IPS-NIHi11 (cell line): ENCODE results near the gene RGMA.
"Not testable (repeated sequence)": the region's sequence is repeated elsewhere in the genome, so short reads cannot be mapped to it uniquely, and the experiment has no call there.

Experiments used
- DNase-seq: peaks from one replicate; pipeline ENCODE4 v3.0.0; 2012; ENCODE audit warnings: mixed read lengths, low spot score

RGMA gene

GRCh38 chr15:93066834-93067648 is 22.0 kb downstream of the RGMA start:
- DNase-seq = no peak

DNA sequence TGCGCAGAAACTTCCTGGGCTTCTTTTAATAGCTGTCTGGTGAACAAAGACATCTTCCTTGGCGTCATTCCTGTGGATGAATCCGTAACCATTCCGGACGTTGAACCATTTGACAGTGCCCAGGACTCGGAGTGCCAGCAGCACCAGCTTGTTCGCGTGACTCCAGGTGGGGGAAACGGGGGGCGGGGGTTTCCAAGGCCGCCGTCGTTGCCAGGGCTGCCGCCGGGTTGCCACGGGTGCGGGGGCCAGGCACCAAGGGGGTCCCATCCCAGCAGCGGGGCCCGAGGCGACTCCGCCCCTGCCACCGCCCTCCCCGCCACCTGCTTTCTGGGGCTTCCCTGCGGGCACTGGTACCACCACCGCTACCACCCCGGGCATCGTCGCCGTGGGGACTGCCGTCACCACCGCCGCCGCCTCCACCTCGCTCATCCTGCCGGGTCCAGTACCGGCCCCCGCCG is 22.8 kb downstream of the RGMA start:
- no peak for DNase-seq

DNA sequence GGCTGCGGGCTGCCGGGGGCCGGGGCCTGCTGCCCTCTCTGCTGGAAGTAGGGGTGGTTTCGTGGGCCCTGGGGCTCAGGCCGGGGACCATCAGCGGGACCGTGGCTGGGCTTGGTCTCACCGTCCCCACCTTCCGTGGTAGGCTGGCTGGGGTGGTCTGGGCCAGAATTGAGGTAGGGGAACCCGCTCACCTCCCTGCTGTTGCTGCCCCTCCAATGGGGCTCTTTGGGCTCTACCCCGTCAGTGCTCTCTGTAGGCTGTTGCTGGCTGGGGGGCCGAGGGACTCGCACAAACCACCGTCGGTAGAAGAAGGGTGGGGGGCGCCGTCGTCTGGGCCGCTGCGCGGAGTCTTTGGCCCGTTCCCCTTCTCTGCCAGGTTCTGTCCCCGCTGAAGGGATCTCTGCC is 23.4 kb downstream of the RGMA start:
- no peak for DNase-seq

DNA sequence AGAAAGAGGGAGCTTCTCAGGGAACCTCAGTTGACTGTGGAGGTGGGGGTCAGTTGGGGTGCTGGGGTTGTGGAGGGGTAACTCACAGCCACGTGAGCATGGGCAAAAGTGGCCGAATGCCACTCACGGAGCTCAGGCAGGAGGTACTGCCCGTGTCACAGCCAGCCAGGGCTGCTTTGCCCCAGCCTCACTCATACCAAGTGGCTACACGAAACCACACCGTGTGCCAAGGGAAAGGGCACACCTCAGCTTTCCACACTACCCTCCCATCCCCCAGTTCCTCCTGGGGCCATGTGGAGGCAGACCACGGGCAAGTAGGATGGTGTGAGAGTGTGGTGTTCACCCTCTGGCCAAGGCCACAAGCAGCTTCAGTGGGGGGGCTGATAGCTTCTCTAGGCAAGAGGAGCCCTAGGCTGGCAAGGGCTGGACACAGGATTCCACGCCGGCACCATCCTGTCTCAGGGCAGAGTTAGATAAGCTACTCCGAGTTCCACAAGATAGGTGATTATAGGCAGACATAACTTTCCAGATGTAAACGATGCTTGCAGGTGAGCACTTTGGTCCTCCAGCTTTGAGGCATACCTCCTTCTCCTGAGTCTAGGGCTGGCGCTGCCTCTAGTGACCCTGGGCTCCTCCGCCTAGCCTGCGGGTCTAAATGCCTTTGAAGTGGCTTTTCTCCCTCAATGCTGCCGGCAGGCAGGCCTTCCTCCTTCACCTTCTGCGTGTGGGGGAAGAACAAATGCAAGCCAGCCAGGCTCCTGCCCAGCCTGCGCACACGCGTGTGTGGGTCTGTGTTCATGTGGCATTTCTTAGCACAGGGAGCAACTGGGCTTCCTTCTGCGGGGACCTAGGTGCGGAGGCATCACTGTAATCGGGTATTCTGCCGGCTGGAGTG is 25.0 kb downstream of the RGMA start:
- DNase-seq = no peak

DNA sequence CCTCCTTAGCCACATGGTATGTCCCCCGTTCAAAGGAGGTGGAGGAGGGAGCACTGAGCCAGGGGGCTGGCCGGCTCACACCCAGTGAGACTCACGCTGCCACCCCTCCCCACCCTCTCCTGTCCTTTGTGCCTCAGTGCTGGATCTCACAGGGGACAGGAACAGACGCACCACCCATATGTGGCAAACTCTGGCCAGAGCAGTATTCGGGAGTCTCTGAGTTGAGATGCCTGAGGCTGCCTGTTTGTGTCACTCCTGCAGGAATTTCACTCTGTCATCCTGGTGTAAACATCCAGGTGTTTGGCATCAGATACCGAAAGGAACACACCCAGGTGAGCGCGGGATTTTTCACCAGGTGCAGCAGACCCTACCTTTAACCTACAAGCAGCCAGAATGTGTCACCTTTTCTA is 25.7 kb downstream of the RGMA start:
- DNase-seq = no peak

GRCh38 chr15:93062628-93063261 is 26.3 kb downstream of the RGMA start:
- DNase-seq = not testable (repeated sequence)

- DNase-seq = no peak
Observed at GRCh38 chr15:93060336-93061248, 28.4 kb downstream of the RGMA start.

DNA sequence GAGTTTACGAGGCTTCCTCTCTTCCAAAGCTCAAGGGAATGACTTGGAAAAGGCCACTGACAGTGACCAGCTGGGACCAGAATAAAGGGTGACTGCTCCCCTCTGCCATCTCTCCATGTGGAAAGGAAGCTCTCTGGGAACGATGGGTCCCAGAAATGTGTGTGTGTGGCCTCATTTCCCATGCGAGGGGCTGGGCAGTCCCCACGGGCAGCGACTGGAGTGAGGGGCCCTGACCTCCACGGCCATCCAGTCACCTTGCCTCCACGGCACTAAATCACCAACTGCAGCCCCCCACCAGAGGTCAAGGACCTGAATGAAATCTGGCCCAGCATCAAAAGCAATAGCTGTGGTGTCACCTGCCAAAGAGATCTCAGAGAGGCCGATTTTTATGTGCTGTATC is 29.6 kb downstream of the RGMA start:
- no peak for DNase-seq

GRCh38 chr15:93058904-93059427 is 30.0 kb downstream of the RGMA start:
- no peak for DNase-seq

DNA sequence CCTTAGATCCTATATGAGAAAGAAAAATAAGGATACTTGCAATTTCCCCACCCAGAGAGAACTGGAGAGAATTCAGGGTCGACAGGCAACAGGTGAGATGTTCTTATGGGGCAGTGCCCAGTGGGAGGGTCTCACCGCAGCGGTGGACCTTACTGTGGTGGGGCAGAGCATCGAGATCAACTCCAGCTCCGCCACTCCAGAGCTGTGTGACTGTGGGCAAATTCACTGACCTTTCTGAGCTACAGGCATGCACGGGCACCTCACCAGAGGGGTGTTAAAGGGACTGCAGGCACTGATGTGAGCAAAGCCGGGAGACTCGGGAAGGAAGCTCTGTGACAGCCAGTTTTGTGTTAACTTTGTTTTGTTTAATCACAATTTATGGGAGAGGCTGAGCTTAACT is 30.9 kb downstream of the RGMA start:
- DNase-seq = no peak

DNA sequence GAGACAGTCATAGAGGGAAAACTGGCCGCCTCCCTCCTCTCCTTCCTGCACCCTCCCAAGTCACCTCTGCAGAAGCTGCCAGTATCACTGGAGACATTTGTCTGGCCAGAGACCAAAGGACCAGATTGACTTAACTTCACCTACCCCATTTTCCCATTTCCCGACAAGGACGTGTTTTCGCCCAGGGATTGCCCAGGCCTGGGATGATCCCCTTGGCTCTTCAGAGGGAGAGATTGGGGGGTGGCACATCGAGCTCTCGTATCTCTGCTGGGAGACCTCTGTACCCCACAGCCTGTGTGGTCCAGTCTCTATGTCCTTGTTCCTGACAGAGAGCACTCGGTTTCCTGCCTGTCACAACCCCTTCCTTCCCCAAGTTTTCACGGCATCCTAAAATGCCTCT is 31.4 kb downstream of the RGMA start:
- no peak for DNase-seq

- DNase-seq = no peak
Observed at GRCh38 chr15:93056836-93057235, 32.2 kb downstream of the RGMA start.

GRCh38 chr15:93055211-93055610 is 33.8 kb downstream of the RGMA start:
- DNase-seq = no peak

- DNase-seq = no peak
Observed at GRCh38 chr15:93052090-93052879, 36.7 kb downstream of the RGMA start.

DNA sequence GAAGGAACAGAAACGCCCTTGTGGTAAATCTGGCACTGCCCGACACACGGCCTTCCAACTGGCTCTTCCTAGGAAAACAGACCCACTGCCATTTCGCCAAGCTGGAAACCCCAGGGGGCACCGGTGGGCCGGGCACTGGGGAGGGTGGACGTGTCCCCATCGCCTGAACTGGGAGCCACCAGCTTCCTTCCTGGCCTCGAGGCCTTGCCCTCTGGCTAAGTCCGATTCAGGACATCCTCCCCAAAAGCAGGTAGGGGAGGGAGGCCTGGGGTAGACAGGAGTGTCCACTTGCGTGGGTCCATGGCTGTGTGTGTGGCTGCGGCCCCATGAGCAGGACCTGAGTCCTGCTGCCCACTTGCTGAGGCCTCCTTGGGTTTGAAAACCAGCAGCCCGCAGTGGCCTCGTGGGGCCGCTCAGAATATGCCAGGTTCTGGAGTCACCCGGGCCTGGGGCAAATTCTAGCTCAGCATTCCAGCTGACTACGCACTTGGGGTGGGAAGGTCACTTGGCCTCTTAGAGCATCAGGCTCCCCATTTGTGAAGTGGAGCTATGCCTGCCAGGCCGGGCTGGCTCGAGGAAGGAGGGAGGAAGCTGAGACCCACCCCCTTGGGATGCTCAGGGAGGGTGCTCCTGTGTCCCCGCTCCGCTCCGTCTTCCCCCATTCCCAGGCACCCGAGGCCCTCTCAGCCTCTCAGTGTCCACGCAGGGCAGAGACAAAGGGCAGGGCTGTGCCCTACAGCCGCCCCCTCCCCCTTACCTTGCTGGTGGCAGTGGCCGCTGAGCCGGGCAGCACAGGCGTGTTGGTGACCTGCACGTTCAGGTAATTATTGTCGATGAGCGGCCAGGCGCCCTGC is 37.5 kb downstream of the RGMA start:
- no peak for DNase-seq

GRCh38 chr15:93050648-93051047 is 38.4 kb downstream of the RGMA start:
- DNase-seq = no peak

DNA sequence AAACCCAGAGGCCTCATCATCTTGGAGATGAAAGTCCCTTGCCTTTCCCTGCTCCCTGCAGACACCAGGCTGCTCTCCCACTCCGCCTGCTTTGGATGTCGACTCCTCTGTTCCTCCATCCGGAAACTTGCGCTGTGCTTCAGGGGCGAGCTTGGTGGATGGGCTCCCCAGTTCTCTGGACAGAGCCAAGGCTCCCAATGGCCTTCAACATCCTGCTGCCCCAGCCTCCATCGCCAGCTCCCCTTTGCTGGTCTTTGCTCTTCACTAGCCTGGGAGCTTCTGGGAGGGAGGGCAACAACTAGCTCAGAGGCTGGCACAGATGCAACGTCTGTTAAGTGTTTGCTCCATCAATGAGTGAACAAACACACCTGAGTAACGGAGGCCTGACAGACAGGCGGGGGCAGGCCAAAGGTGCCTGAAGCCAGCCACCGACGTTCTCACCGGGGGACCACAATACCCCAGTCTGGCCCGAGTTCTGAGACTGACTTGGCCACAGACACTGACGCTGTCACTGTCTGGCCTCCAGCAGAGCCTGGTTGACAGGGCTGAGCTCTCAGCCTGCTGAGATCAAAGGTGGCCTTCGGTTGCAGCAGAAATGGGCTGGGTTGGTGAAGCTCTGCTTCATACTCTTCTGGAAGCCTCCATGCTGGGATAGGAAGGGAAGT is 39.0 kb downstream of the RGMA start:
- DNase-seq = no peak

DNA sequence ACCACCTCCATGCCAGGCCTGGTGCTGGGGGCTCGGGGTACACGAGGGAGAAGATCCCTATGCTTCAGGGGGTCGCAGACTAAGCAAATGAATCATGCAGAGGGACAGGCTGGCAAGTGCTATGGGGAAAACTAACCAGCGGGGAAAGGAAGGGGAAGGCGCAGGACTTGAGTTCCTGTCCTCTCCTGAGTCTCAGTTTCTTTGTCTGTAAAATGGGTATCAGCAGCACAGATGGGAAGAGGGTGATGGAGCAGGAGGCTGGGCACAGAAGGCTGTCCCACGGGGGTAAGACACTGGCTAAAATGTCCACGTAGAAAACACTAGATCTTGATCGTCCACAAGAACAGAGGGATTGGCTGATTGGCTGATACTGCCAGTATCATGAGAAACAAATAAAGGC is 39.8 kb downstream of the RGMA start:
- DNase-seq = no peak

DNA sequence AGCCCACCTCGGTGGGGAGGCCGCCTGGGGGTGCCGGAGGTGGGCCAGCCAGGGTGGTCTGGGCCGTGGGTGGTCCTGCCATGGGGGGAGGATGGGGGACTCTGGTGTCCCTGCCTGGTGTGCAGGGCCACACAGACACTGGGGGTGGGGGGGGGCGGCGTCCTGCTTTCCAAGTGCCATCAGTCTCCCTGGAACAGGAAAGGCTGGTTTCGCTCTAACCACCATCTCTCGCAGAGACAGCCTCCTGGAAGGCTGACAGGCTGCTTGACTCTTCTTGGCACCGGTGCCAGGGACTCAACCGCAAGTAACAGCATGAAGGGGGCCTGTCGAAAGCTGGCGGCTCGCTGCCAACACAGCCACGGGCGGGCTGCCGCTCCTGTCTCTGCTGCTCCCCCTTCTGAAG is 40.3 kb downstream of the RGMA start:
- DNase-seq = no peak
